Activated CD8-positive, alpha-beta memory T cell treated with anti-CD3 and anti-CD28 coated beads, Interleukin-2, amount 50 U/mL, for 48 hours (primary cell): ENCODE results near the gene DDC.
"Not testable (repeated sequence)": the region's sequence is repeated elsewhere in the genome, so short reads cannot be mapped to it uniquely, and the experiment has no call there.

ENCODE experiments used
- DNase-seq: peaks from one replicate; pipeline ENCODE4 v3.0.0-alpha.2; 2020

Gene DDC

DNA sequence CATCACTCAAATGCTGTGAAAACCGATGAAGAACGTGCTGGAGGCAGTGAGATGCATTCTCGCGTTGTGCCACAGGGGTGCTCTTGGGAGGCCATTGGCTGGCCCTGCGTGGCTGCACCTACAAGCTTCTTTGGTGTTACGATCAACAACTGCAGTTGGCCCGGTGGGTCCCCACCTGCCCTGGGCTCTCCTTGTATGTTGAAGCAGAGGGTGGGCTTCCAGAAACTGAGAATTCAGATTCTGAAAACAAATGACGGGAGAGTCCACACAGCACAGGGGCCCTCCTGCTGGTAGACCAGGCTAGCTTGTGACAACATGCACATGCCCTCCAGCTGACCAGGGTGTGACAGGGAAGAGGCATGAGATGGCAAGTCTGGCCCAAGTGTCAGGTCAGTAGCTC is 23.7 kb upstream of the DDC start:
- DNase-seq = no peak

DNA sequence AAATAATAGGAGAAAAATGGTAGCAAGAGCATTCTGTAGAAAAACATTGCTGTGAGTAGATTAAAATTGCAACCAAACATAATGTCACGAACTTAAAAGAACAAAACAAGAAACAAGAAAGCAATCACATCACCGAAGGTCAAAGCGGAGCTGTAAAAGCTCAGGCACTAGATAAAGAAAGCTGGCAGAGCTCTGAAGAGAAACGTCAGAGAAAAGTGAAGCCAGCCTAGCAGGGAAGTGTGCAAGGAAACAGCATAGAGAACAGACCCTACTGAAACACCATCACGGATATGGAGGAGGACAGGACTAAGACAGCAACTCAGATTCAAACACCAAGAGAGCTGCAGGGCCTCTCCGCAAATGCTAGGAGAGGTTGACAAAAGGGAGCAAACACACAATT is 22.5 kb upstream of the DDC start:
- DNase-seq = no peak

DNA sequence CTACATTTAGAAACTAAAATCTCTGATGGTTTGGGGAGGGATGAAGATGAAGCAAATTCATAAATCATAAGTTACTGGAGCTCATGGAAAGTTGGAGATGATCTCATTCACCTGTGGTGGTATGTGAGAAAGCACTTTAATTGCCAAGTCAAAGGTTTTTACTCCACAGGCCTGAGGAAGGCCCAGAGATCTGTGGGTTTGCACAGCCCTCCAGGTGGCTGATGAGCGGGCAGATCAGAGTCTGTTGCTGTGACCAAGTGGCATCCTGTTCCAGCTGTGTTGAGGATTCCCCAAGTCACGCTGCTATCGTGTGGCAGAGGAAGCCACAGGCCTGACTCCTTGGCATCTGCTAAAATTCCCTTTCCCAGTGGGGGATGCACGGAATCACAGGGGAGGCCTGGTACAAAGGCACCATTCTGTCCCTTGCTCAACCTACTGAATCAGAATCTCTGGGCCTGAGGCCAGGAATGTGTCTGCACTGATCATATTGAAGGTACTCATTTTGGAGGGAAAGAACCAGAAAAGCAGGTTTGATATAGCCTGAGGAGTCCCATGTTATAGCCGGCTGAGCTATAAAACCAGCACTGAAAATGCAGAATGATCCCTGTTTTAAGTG is 19.7 kb upstream of the DDC start:
- no peak for DNase-seq

DNA sequence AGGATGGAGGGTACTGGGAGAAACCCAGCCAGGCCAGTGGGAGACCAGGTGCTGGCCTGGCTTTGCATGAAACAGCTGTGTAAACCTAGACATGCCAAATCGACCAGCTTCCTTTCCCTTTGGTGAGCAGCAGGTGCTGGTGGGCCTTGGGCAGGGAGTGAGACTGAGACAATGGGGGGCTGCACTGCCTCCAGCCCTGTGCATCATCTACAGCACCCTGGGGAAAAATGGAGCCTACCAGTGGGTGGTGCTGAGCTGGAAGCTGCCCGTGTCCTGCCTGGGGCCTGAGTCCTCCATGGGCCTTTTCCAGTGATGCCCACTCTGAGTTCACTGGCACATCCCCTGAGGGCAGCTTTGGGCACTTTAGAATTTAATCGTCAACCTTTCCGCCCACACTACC is 19.2 kb upstream of the DDC start:
- DNase-seq = no peak

- not testable (repeated sequence) for DNase-seq
These were observed 18.1 kb upstream of the DDC start for GRCh38 chr7:50583295-50583694.

- not testable (repeated sequence) for DNase-seq
These were observed 17.1 kb upstream of the DDC start for GRCh38 chr7:50582271-50582670.

GRCh38 chr7:50580666-50581065 is 15.5 kb upstream of the DDC start:
- DNase-seq = not testable (repeated sequence)

- DNase-seq = no peak
These were observed 14.9 kb upstream of the DDC start for GRCh38 chr7:50580057-50580456.

DNA sequence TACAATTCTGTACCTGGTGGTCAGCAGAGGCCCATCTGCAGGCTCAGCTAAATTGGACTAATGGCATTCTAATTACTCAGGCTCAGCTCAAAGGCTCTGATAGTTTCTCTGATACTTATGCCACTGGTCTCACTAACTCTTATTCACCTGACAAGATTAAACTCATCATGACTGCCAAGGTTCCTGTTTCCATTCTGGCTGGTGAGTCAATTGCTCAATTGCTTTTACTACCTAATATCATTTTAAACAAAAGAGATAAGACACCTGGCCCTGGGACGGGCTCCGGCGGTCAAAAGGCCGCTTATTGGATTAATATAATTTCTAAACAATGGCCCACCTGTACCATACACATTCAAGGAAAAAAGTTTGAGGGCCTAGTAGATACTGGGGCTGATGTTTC is 12.9 kb upstream of the DDC start:
- DNase-seq = not testable (repeated sequence)

GRCh38 chr7:50577569-50577968 is 12.4 kb upstream of the DDC start:
- DNase-seq = no peak

DNA sequence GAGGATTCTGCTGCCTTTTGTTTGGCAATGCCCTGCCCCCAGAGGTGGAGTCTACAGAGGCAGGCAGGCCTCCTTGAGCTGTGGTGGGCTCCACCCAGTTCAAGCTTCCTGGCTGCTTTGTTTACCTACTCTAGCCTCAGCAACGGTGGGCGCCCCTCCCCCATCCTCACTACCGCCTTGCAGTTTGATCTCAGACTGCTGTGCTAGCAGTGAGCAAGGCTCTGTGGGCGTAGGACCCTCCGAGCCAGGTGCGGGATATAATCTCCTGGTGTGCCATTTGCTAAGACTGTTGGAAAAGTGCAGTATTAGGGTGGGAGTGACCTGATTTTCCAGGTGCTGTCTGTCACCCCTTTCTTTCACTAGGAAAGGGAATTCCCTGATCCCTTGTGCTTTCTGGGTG is 11.2 kb upstream of the DDC start:
- DNase-seq = not testable (repeated sequence)

GRCh38 chr7:50567715-50568261 is 2.6 kb upstream of the DDC start:
- no peak for DNase-seq

DNA sequence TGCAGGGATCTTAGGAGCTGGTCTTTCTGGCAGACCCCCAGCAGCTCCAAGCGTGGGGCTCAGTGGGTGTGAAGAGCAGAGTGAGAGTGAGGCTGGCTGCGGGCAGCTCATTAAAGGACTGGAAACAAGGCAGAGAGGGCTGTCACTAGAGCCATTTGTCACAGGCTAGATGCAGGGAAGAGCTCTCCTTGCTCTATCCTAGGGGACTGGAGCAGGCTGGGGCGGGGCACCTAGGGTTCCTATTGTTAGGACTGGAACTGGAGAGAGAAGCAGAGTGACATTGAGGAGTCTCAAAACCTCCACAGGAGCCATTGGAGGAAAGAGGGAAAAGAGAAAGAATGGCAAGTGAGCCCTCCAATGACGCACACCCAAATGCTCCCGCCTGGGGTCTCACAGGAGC is 772 bp upstream of the DDC start:
- no peak for DNase-seq

- DNase-seq = no peak
These were observed 333 bp upstream of the DDC start for GRCh38 chr7:50565559-50565916.

- DNase-seq = no peak
These were observed 1.0 kb downstream of the DDC start for GRCh38 chr7:50564171-50564570.

DNA sequence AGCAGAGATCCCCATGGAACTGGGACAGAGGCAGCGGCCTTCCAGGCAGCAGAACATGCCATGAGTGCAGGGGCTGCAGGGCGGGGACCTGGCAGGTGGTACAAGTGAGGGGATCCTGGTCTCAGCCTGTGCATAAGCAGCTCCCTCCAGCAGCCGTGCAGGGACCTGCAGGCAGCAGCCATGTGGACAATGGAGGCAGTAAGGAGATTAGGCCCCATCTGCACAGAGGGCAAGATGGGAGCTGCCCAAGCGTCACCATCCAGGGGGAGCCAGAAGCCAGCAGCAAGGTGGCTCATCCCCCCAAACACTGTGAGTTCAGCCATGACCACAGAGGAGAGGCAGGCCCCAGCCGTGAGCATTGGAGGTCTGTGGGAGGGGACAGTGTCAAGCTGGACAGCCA is 3.1 kb downstream of the DDC start:
- no peak for DNase-seq

DNA sequence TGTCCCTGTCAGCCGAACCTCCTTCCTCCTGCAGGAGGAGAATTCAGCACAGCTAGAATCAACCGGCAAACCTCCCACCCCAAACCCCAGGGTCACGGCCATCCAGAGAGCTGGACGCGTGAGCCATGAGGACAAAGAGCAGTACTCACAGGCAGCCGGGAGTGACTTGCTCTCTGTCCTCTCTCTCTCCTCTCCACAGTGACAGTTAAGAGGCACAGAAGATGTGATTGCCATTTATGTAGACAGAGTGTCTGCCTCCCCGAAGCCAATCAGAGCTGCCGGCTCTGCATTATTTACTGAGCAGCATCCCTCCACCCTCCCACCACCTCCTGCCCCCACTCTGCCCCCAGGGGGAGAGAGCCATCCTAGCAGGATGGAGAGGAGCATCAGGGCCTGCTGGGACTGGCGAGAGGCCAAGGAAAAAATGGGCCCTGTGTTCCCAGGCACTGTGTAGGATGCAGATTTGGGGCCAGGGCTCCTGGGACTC is 4.3 kb downstream of the DDC start:
- no peak for DNase-seq

- no peak for DNase-seq
These were observed 5.3 kb downstream of the DDC start for GRCh38 chr7:50559881-50560280.

GRCh38 chr7:50558294-50559053 is 6.7 kb downstream of the DDC start:
- no peak for DNase-seq

DNA sequence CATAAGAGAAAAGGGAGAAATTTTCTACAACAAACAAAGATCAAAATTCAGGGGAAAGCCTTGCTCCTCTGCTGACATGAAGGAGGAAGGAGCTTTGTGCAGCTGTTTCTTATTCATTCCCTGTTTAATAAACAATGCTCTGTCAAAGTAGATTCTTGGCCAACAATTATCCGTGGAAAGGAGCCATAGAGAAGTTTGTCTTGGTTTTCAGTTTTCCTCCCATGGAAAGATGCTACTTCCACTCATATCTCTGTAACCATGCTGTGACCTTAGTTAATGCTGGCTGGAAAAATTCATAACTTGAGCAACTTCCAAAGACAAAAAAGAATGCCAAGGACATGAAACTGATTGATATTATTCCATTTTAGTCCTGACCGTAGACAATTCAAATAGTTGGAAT is 8.1 kb downstream of the DDC start:
- no peak for DNase-seq

GRCh38 chr7:50556247-50556991 is 8.8 kb downstream of the DDC start:
- no peak for DNase-seq

GRCh38 chr7:50555594-50556140 is 9.5 kb downstream of the DDC start:
- DNase-seq = no peak
